MCF 10A (cell line): Measurements from ENCODE around the gene GAK. TPM values are rescaled to one million over a fixed set of nuclear protein-coding genes. Genes with fewer than 3 reads are reported as not detected.

Experiments used
- BruUV-seq: library from RNA; stranded (reverse); fragments of 400-500 nt; replicated peaks from 2 replicates; lab custom pipeline; 2021; lab: Mats Ljungman, UMichigan
- CTCF ChIA-PET: fragments of 300-600 bp; sonication (Branson Sonifier 250); formaldehyde crosslinking; extraction: SDS; loops from one replicate; lab custom pipeline; 2021; ENCODE audit warnings: antibody characterized with exemption, inconsistent platforms; lab: Yijun Ruan, JAX
- POLR2A ChIA-PET: fragments of 300-600, 350-650 bp; sonication (Branson Sonifier 250); formaldehyde crosslinking; extraction: SDS; loops from one replicate; lab custom pipeline; 2020; ENCODE audit warnings: antibody characterized with exemption, inconsistent platforms; lab: Yijun Ruan, JAX
- DNase-seq: peaks from one replicate; pipeline ENCODE4 v3.0.0-alpha.2; 2018; ENCODE audit not compliant: unreplicated experiment
- H3K27ac Mint-ChIP-seq: one replicate; pipeline ENCODE4 v1.8.0; 2022; ENCODE audit warnings: mild to moderate bottlenecking, low read depth, mixed read lengths; ENCODE audit not compliant: unreplicated experiment
- H3K27me3 Mint-ChIP-seq: one replicate; pipeline ENCODE4 v1.8.0; 2022; ENCODE audit warnings: mixed read lengths; ENCODE audit not compliant: insufficient read depth, unreplicated experiment
- H3K36me3 Mint-ChIP-seq: one replicate; pipeline ENCODE4 v1.8.0; 2022; ENCODE audit warnings: mild to moderate bottlenecking, moderate library complexity, mixed read lengths; ENCODE audit not compliant: insufficient read depth, unreplicated experiment
- H3K4me1 Mint-ChIP-seq: one replicate; pipeline ENCODE4 v1.8.0; 2022; ENCODE audit warnings: mixed read lengths; ENCODE audit not compliant: insufficient read depth, unreplicated experiment
- H3K4me3 Mint-ChIP-seq: one replicate; pipeline ENCODE4 v1.8.0; 2022; ENCODE audit warnings: mild to moderate bottlenecking, moderate library complexity, mixed read lengths; ENCODE audit not compliant: unreplicated experiment
- H3K9me3 Mint-ChIP-seq: one replicate; pipeline ENCODE4 v1.8.0; 2022; ENCODE audit warnings: mixed read lengths; ENCODE audit not compliant: unreplicated experiment
- intact Hi-C: fragments of 100-400 bp; cut with micrococcal nuclease; formaldehyde crosslinking; loops from 2 replicates; pipeline ENCODE4 v1.14.1; 2022
- total RNA-seq: library from RNA; stranded (reverse); gene quantifications from 2 replicates; pipeline ENCODE4 v1.2.3, GENCODE V29; 2022
- TF ChIP-seq, protein P1 (sequence below): fragments of 200-600 bp; IDR thresholded peaks from one replicate; pipeline ENCODE4 v1.8.0; 2022; ENCODE audit warnings: antibody characterized with exemption, mild to moderate bottlenecking; ENCODE audit not compliant: unreplicated experiment

Gene GAK
- total RNA-seq, 1 experiment from 2014 or later = 72.9 TPM

DNA sequence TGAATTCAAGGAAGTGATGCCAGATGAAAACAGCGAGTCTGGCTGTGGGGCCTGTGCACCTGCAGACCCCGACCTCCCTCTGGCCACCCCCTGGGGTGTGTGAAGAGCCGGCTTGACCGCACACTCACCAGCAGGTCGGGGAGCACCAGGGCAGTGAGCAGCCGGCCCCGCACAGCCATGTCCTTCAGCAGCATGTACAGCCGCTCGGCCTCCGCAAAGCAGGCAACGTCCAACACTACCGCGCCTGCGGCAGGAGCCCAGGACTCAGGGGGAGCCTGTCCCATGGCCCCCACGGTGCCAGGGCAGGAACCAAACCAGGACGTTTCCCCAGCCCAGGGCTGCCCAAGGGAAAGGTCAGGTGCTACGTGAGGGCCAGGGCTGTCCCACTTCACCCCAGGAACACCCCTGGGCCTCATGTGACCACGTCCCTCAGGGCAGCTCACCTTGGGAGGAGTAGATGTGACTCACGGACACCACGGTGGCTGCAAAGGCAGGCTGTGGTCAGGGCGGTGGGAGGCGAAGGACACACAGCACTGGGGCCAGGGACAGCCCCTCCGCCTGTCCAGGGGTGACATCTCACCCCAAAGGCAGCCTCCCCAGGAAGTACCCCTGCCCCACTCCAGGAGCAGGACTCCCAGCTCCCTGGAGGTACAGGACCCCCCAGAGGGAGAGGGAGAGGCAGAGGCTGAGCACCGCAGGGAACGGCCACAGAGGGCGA lies 33.1 kb upstream of the GAK start:
- no peak overlapping the region for H3K4me3 Mint-ChIP-seq
- CTCF ChIA-PET = no interaction called here
- TF ChIP-seq, protein P1, sequence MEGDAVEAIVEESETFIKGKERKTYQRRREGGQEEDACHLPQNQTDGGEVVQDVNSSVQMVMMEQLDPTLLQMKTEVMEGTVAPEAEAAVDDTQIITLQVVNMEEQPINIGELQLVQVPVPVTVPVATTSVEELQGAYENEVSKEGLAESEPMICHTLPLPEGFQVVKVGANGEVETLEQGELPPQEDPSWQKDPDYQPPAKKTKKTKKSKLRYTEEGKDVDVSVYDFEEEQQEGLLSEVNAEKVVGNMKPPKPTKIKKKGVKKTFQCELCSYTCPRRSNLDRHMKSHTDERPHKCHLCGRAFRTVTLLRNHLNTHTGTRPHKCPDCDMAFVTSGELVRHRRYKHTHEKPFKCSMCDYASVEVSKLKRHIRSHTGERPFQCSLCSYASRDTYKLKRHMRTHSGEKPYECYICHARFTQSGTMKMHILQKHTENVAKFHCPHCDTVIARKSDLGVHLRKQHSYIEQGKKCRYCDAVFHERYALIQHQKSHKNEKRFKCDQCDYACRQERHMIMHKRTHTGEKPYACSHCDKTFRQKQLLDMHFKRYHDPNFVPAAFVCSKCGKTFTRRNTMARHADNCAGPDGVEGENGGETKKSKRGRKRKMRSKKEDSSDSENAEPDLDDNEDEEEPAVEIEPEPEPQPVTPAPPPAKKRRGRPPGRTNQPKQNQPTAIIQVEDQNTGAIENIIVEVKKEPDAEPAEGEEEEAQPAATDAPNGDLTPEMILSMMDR = no peak
- peaks cover 18% of the 10 kb centered on the region for H3K36me3 Mint-ChIP-seq
- no peaks in the 10 kb centered on the region for H3K27me3 Mint-ChIP-seq
- intact Hi-C loops = no loop called here
- H3K9me3 Mint-ChIP-seq = no peaks in the 10 kb centered on the region
- no peaks in the 10 kb centered on the region for H3K4me1 Mint-ChIP-seq
- BruUV-seq = no TSS peak
- DNase-seq = no peak
- H3K27ac Mint-ChIP-seq = no peak overlapping the region
- POLR2A ChIA-PET = interaction anchor here (0.6 kb wide), 1 partner anchor 9 kb away, joined by 3 read pairs; no protein-coding TSS in a partner anchor

DNA sequence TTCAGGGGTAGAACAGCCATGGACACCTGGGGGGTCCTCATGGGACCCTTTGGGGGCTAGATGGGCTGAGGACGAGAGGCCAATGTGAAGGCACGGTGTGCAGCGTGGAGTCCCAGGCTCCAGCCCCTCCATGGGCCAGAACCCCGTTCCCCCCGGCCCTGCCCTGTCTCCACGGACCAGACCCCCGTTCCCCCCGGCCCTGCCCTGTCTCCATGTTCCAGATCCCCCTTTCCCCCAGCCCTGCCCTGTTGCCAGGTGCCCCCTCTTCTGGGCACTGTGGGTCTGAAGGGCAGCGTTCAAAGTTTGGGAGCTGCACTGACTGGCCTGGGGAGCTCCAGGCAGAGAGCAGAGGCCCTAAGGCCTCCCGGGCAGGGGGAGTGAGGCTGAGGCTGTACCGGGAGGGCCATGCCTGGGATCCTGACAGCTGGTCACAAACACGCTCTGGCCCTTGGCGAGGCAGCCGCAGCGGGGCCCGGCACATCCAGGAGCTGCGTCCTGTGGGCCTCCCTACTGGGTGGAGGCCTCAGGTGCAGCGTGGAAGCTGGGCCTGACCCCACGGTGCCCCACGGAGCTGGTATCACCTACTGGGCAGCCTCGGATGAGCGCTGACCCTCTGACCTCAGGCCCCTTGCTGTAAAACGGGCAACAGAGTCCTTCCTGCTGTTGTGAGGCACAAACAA lies 32.4 kb upstream of the GAK start:
- Mint-ChIP-seq H3K36me3 (peaks cover 24% of the 10 kb centered on the region), H3K4me3 (no peak overlapping the region), H3K27ac (no peak overlapping the region), H3K9me3 (no peaks in the 10 kb centered on the region), H3K27me3 (no peaks in the 10 kb centered on the region), H3K4me1 (no peaks in the 10 kb centered on the region)
- intact Hi-C loops = no loop called here
- no TSS peak for BruUV-seq
- CTCF ChIA-PET = no interaction called here
- TF ChIP-seq, protein P1 = no peak
- no peak for DNase-seq
- POLR2A ChIA-PET = interaction anchor here (0.6 to 1.4 kb wide), 4 partner anchors 9 to 183 kb away, joined by 3 read pairs; no protein-coding TSS in a partner anchor

DNA sequence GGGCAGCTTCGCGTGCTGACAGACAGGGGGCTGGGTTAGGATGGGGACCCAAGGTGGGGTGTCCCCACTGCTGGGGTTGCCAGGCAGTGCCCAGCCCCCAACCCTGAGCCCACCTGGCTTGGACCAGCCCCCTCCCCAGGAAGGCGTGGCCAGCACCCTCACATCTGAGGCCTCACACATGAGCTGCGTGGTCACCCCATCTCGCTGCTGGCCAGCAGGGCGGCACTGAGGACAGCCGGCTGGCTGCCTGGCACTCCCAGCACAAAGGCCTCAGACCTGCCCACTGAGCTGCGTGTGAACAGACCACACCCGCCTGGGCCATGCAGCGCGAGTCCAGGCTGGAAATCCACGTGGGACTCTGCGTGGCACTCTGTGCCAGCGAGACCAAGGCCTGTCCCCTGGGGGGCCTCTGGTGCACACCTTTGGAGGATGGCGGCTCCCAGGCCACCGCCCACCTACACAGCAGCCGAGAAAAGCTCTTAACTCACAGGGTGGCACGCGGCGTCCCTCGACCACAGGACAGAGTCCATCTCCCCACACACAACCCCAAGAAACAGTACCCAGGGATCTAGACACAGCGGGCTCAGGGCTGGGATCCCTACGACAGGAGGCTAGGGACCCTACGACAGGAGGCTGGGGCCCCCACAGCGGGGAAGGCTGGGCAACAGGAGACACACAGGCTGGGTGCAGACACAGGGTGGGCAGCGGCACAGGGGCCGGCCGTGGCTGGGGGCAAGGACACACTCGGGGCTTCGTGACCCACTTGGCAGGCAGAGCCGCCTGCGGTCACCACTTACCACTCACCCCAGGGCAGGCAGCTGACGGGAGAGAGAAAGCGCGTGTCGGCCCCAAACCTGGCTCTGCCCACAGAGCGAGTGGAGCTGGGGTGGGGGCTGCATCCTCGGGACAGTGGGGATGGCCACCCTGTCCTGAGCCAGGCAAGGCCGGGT lies 31.4 kb upstream of the GAK start:
- H3K36me3 Mint-ChIP-seq = peaks cover 29% of the 10 kb centered on the region
- POLR2A ChIA-PET = interaction anchor here (0.6 to 1.4 kb wide), 2 partner anchors 92 to 182 kb away, joined by 3 read pairs; no protein-coding TSS in a partner anchor
- BruUV-seq = no TSS peak
- H3K4me3 Mint-ChIP-seq = no peak overlapping the region
- no peak for DNase-seq
- no peak overlapping the region for H3K27ac Mint-ChIP-seq
- no peaks in the 10 kb centered on the region for H3K4me1 Mint-ChIP-seq
- intact Hi-C loops = no loop called here
- H3K27me3 Mint-ChIP-seq = no peaks in the 10 kb centered on the region
- no peaks in the 10 kb centered on the region for H3K9me3 Mint-ChIP-seq
- CTCF ChIA-PET = interaction anchor here (0.8 kb wide), 1 partner anchor 221 kb away, joined by 5 read pairs; no protein-coding TSS in a partner anchor
- TF ChIP-seq, protein P1 = no peak
